ENCODE results near the gene RAB6C.
"Not testable (repeated sequence)": the region's sequence is repeated elsewhere in the genome, so short reads cannot be mapped to it uniquely, and the experiment has no call there.

The RAB6C gene

GRCh38 chr2:129996657-129997237 is 17.3 kb downstream of the RAB6C start:
- not testable (repeated sequence) for DNase-seq

GRCh38 chr2:129998771-129999170 is 19.3 kb downstream of the RAB6C start:
- DNase-seq = not testable (repeated sequence)

- DNase-seq = not testable (repeated sequence)
Measured at GRCh38 chr2:130005862-130006261, 26.4 kb downstream of the RAB6C start.

GRCh38 chr2:130016701-130017100 is 37.2 kb downstream of the RAB6C start:
- DNase-seq = not testable (repeated sequence)

GRCh38 chr2:130019402-130019801 is 39.9 kb downstream of the RAB6C start:
- DNase-seq = no peak

- DNase-seq = not testable (repeated sequence)
Measured at GRCh38 chr2:130020069-130020468, 40.6 kb downstream of the RAB6C start.

GRCh38 chr2:130025931-130026330 is 46.5 kb downstream of the RAB6C start:
- DNase-seq = not testable (repeated sequence)

Data from activated CD8-positive, alpha-beta memory T cell treated with anti-CD3 and anti-CD28 coated beads for 24 hours (primary cell).